Stimulated activated naive B cell treated with anti-CD40 and anti-IgM and Interleukin-4, amounts not matched to agents 10 μg/mL and 1 μg/mL and 100 μg/mL, for 72 hours (primary cell): ENCODE measurements around the gene FBXO9.
A peak's percentile ranks its signal among the peaks of the same experiment; 100 is the strongest.
"Not testable (repeated sequence)": the region's sequence is repeated elsewhere in the genome, so short reads cannot be mapped to it uniquely, and the experiment has no call there.

Experiments used
- ATAC-seq, 2 donors: fragments of 150-1000 bp; cut with Tn5 transposase; replicated peaks; 2 replicates each; pipeline ENCODE4 v1.10.0; 2021; ENCODE audit warnings: moderate library complexity in 1 of 2
- DNase-seq: peaks from one replicate; pipeline ENCODE4 v3.0.0; 2021
- H3K27ac Mint-ChIP-seq: one replicate; pipeline ENCODE4 v1.8.0; 2022; ENCODE audit warnings: mild to moderate bottlenecking, mixed read lengths
- H3K27me3 Mint-ChIP-seq, 2 donors: one replicate each; pipeline ENCODE4 v1.8.0; 2022; ENCODE audit warnings: mixed read lengths in 2 of 2
- H3K36me3 Mint-ChIP-seq, 2 donors: one replicate each; pipeline ENCODE4 v1.8.0; 2022; ENCODE audit warnings: mixed read lengths in 2 of 2, mild to moderate bottlenecking in 1 of 2
- H3K4me1 Mint-ChIP-seq, 2 donors: one replicate each; pipeline ENCODE4 v1.8.0; 2022; ENCODE audit warnings: mixed read lengths in 2 of 2, mild to moderate bottlenecking in 1 of 2
- H3K4me3 Mint-ChIP-seq, 2 donors: one replicate each; pipeline ENCODE4 v1.8.0; 2022; ENCODE audit warnings: mild to moderate bottlenecking in 2 of 2, mixed read lengths in 2 of 2, moderate library complexity in 1 of 2
- H3K9me3 Mint-ChIP-seq, 2 donors: one replicate each; pipeline ENCODE4 v1.8.0; 2022; ENCODE audit warnings: mixed read lengths in 2 of 2, mild to moderate bottlenecking in 1 of 2

FBXO9 gene

GRCh38 chr6:53058388-53059195 lies 6.6 kb upstream of the FBXO9 start:
- Mint-ChIP-seq H3K4me1 (peaks cover 28 to 61% of the 10 kb centered on the region in 2 donors), H3K36me3 (peaks cover 0 to 5% of the 10 kb centered on the region in 2 donors), H3K4me3 (no peak overlapping the region), H3K27ac (no peak overlapping the region), H3K27me3 (no peaks in the 10 kb centered on the region), H3K9me3 (no peaks in the 10 kb centered on the region)
- no peak for ATAC-seq
- no peak for DNase-seq

DNA sequence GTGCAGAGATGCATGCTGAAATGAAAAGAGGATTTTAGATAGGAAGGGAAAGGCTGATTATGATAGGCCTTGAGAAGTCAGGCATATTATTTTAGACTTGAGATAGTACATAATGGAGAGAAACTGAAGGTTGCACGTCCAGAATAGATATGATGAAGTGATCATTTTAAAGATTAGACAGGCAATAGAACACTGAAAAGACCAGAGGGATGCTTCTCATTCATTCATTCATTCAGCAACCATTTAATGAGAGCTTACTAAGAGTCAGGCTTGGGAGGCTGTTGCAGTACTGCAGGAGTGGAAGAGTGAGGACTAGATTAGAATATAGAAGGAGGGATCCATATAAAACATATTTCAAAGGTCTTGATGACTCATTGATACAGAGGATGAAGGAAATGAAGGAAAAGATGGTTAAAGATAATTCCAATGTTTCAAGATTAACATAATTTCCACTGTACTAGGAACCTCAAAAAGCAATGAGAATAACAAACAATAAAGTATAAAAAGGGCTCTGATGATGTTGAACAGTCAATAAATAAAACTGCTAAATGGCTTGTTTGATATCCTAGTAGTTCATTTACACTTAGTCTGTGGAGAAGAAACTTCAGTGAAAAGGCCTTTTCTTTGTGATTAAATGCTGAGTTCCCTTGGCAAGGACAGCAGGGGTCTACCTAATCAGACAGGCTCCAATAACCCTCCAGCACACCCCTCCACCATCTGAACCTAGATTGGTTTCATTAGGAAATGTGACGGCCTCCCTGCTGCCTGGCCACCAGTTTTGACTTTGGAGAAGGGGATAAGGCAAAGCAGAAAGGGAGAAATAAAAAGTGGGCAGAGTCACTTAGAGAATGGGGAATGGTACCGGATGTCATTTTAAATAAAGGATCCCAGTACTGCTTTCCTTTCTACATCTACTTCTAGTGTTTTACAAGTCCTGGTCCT lies 5.3 kb upstream of the FBXO9 start:
- peaks cover 26 to 59% of the 10 kb centered on the region in 2 donors for H3K4me1 Mint-ChIP-seq
- no peaks in the 10 kb centered on the region for H3K27me3 Mint-ChIP-seq
- H3K27ac Mint-ChIP-seq = peak overlapping the region; percentile 31
- ATAC-seq = no peak
- H3K36me3 Mint-ChIP-seq = no peaks in the 10 kb centered on the region
- no peak for DNase-seq
- H3K4me3 Mint-ChIP-seq = peak overlapping the region; percentile 52 to 97
- H3K9me3 Mint-ChIP-seq = no peaks in the 10 kb centered on the region

DNA sequence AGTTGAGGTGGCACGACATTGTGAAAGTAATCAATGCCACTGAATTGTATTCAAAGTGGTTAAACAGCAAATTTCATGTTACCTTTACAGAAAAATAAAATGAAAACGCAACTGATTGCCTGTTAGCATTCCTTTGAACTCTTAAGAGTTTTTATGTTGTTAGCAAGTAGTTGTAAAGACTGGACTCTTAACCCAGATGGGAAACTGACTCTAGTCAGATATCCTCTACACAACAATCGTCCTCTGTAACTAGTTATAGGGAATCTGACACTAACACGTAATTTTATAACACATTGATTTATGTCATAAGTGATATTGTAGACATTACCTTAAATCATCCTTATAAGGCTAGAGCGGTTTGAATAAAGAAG lies 3.0 kb upstream of the FBXO9 start:
- H3K9me3 Mint-ChIP-seq = no peaks in the 10 kb centered on the region
- no peaks in the 10 kb centered on the region for H3K27me3 Mint-ChIP-seq
- no peak for DNase-seq
- no peak for ATAC-seq
- H3K27ac Mint-ChIP-seq = peak overlapping the region; percentile 92
- H3K4me1 Mint-ChIP-seq = peaks cover 25 to 57% of the 10 kb centered on the region in 2 donors
- no peaks in the 10 kb centered on the region for H3K36me3 Mint-ChIP-seq
- H3K4me3 Mint-ChIP-seq = peak overlapping the region; percentile 93 to 97

GRCh38 chr6:53064255-53064654 lies 949 bp upstream of the FBXO9 start:
- not testable (repeated sequence) for ATAC-seq, H3K9me3 Mint-ChIP-seq, H3K27me3 Mint-ChIP-seq, H3K36me3 Mint-ChIP-seq, DNase-seq
- peaks cover 22 to 54% of the 10 kb centered on the region in 2 donors for H3K4me1 Mint-ChIP-seq
- H3K27ac Mint-ChIP-seq = peak overlapping the region; percentile 95
- H3K4me3 Mint-ChIP-seq = peak overlapping the region; percentile 19 to 39

GRCh38 chr6:53064726-53065265 lies 408 bp upstream of the FBXO9 start:
- ATAC-seq (peak; percentile 85 to 86), DNase-seq (peak; percentile 93)
- H3K9me3 Mint-ChIP-seq = no peaks in the 10 kb centered on the region
- peak overlapping the region; percentile 95 for H3K27ac Mint-ChIP-seq
- H3K36me3 Mint-ChIP-seq = peaks cover 0 to 3% of the 10 kb centered on the region in 2 donors
- no peaks in the 10 kb centered on the region for H3K27me3 Mint-ChIP-seq
- peaks cover 17 to 48% of the 10 kb centered on the region in 2 donors for H3K4me1 Mint-ChIP-seq
- peak overlapping the region; percentile 97 to 98 for H3K4me3 Mint-ChIP-seq

DNA sequence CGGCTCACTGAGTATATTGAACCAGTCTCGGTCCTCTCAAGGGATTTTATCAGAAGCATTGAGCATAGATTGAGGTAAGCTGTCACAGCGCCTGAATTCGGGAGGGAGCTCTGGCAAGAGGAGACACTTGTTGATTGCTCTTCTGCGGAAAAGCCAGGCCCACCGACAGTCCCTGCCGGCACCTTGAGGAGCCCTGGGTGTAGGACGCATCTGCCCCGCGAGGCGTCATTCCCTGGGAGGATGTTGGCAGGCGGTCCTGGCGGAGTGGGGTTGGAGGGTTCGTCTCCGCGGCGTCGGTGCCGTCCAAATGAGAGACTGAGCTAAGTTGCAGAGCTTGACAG lies 843 bp downstream of the FBXO9 start:
- H3K27me3 Mint-ChIP-seq = no peaks in the 10 kb centered on the region
- H3K27ac Mint-ChIP-seq = peak overlapping the region; percentile 92
- H3K4me3 Mint-ChIP-seq = peak overlapping the region; percentile 97 to 98
- H3K36me3 Mint-ChIP-seq = peaks cover 0 to 3% of the 10 kb centered on the region in 2 donors
- no peaks in the 10 kb centered on the region for H3K9me3 Mint-ChIP-seq
- peaks cover 16 to 44% of the 10 kb centered on the region in 2 donors for H3K4me1 Mint-ChIP-seq
- DNase-seq (peak; percentile 8), ATAC-seq (no peak)

DNA sequence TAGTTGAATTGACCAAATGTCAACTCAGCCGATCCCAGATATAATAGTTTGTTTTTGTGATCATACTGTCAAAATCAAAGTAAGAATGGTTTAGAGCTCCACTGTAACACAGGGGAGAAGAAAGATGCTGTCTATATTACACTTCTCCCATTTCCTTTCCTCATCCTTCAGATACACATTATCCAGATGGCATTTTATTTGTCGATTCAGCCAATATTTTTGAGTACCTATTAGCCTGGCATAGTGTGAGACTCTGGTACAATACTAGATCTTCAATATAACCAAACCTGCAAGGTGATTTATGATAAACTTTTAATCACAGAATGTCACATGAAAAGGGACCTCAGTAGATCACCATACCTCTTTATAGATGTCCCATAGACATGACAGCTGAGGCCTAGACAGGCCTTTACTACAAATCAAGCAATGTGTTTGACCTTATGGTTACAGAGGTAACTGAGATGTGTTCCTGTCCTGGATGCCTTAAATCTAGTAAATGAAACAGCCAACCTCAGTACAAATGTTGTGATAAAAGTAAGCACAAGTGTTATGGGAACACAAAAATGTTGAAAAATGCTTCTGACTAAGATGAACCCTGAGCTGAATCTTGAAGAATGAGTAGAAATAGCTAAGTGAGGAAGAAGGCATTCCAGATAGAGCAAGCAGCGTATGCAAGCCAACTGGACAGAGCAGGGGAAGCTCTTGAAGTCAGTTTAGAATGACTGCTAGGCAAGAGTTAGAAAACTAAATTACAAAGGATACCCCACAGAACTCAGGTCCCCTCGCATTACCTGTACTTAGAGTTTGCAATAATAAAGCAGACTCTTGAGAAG lies 1.9 kb downstream of the FBXO9 start:
- H3K27ac Mint-ChIP-seq = no peak overlapping the region
- DNase-seq (no peak), ATAC-seq (no peak)
- no peaks in the 10 kb centered on the region for H3K27me3 Mint-ChIP-seq
- H3K4me3 Mint-ChIP-seq = peak overlapping the region in 1 of 2 donors; percentile 46
- H3K9me3 Mint-ChIP-seq = no peaks in the 10 kb centered on the region
- peaks cover 0 to 6% of the 10 kb centered on the region in 2 donors for H3K36me3 Mint-ChIP-seq
- peaks cover 16 to 47% of the 10 kb centered on the region in 2 donors for H3K4me1 Mint-ChIP-seq

DNA sequence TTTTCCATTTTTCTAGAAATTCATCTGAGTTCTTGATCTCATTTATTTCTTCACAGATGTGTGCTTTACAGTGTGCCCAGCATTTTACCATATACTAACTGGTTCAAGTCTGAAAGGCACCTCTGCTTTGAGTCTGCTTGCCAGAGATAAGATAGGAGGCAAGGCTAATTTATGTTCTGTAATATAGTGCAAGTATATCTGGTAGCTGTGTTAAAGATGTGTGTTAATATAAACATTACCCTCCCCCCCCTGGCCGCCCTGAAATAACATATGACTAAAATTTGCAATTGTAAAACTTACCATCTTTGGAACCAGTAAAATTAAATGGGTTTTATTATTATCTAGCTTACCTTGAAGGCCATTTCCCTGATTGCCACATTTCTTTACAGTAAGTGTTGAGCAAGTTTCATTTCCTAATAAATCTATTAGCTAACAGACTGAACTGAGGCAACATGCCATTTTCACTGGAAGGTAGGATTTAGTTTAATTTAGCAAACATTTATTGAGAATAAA lies 2.7 kb downstream of the FBXO9 start:
- Mint-ChIP-seq H3K9me3 (no peaks in the 10 kb centered on the region), H3K4me3 (no peak overlapping the region), H3K27ac (no peak overlapping the region), H3K27me3 (no peaks in the 10 kb centered on the region), H3K4me1 (peaks cover 16 to 42% of the 10 kb centered on the region in 2 donors), H3K36me3 (peaks cover 3 to 9% of the 10 kb centered on the region in 2 donors)
- ATAC-seq (no peak), DNase-seq (no peak)

DNA sequence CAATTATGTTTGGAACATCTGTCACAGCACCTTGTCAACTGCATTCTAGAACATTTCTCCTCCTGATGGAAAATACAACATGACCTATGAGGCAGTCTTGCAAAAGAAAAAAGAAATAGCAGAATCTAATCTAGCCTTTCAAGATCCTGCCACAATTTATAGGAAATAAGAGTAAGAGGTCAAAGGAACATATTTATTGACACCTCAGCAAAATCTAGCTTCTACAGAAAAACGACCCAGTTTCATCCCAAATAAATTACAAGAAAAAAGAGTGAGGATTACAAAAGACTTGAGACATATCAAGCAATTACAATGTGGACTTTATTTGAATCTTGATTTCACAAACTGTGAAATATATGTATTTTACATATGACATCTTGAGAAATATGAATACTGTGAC lies 4.2 kb downstream of the FBXO9 start:
- no peak for DNase-seq
- no peaks in the 10 kb centered on the region for H3K27me3 Mint-ChIP-seq
- ATAC-seq = no peak
- peaks cover 8 to 18% of the 10 kb centered on the region in 2 donors for H3K36me3 Mint-ChIP-seq
- no peaks in the 10 kb centered on the region for H3K9me3 Mint-ChIP-seq
- no peak overlapping the region for H3K4me3 Mint-ChIP-seq
- H3K4me1 Mint-ChIP-seq = peaks cover 16 to 37% of the 10 kb centered on the region in 2 donors
- H3K27ac Mint-ChIP-seq = peak overlapping the region; percentile 37

DNA sequence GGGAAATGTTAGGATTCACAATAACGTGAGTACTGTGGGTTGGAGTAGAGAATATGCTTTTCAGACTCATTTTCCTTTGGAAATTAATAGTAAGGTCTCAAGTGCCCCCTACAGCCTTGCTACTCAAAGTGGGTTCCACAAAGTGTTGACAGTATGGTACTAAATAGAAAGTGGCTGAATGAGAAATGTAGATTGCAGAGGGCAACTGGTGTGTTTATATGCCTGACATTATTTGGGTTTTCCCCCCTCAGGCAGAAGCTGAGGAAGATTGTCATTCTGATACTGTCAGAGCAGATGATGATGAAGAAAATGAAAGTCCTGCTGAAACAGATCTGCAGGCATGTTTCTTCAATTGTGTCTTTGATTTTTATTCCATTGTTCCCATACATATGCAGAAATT lies 5.6 kb downstream of the FBXO9 start:
- H3K4me1 Mint-ChIP-seq = peaks cover 16 to 33% of the 10 kb centered on the region in 2 donors
- H3K36me3 Mint-ChIP-seq = peaks cover 10 to 21% of the 10 kb centered on the region in 2 donors
- peak overlapping the region in 1 of 2 donors; percentile 5 for H3K4me3 Mint-ChIP-seq
- H3K9me3 Mint-ChIP-seq = no peaks in the 10 kb centered on the region
- H3K27me3 Mint-ChIP-seq = no peaks in the 10 kb centered on the region
- peak overlapping the region; percentile 80 for H3K27ac Mint-ChIP-seq
- DNase-seq (peak; percentile 29), ATAC-seq (peak; percentile 99)

- peaks cover 14 to 24% of the 10 kb centered on the region in 2 donors for H3K36me3 Mint-ChIP-seq
- no peaks in the 10 kb centered on the region for H3K9me3 Mint-ChIP-seq
- ATAC-seq (no peak), DNase-seq (no peak)
- H3K4me1 Mint-ChIP-seq = peaks cover 6 to 13% of the 10 kb centered on the region in 2 donors
- H3K27me3 Mint-ChIP-seq = no peaks in the 10 kb centered on the region
- H3K27ac Mint-ChIP-seq = no peak overlapping the region
- H3K4me3 Mint-ChIP-seq = no peak overlapping the region
Observed at GRCh38 chr6:53074347-53074746, 9.1 kb downstream of the FBXO9 start.

DNA sequence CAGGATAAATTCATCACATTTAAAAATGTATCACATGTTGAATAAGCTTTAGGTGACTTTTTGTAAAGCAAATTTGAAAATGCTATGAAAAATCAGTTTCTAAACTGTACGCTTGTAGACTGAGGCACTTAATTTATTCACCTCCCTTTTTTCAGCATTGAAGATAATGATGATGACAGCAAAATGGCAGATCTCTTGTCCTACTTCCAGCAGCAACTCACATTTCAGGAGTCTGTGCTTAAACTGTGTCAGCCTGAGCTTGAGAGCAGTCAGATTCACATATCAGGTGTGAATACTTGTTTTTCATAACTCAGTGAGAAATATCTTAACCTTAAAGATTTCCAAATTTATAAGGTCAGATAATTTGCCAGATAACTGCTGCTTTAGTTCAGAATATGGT lies 15.6 kb downstream of the FBXO9 start:
- no peak overlapping the region for H3K4me3 Mint-ChIP-seq
- H3K27ac Mint-ChIP-seq = no peak overlapping the region
- no peaks in the 10 kb centered on the region for H3K27me3 Mint-ChIP-seq
- ATAC-seq (no peak), DNase-seq (no peak)
- H3K4me1 Mint-ChIP-seq = no peaks in the 10 kb centered on the region
- no peaks in the 10 kb centered on the region for H3K9me3 Mint-ChIP-seq
- peaks cover 20 to 24% of the 10 kb centered on the region in 2 donors for H3K36me3 Mint-ChIP-seq

- no peaks in the 10 kb centered on the region for H3K27me3 Mint-ChIP-seq
- no peak overlapping the region for H3K27ac Mint-ChIP-seq
- no peak for DNase-seq
- peaks cover 26 to 32% of the 10 kb centered on the region in 2 donors for H3K36me3 Mint-ChIP-seq
- H3K9me3 Mint-ChIP-seq = no peaks in the 10 kb centered on the region
- H3K4me3 Mint-ChIP-seq = no peak overlapping the region
- ATAC-seq = no peak
- H3K4me1 Mint-ChIP-seq = no peaks in the 10 kb centered on the region
Observed at GRCh38 chr6:53086302-53086701, 21.1 kb downstream of the FBXO9 start.
